Fibroblast of mammary gland (primary cell): Measurements from ENCODE around the gene ADAMTS2.
"Not testable (repeated sequence)": the region's sequence is repeated elsewhere in the genome, so short reads cannot be mapped to it uniquely, and the experiment has no call there.

Experiments
- DNase-seq: peaks from one replicate; pipeline ENCODE4 v3.0.0-alpha.2; 2010; ENCODE audit warnings: low read depth
- H3K4me3 ChIP-seq: 2 replicates; pipeline ENCODE4 v1.5.1; 2011; ENCODE audit warnings: low read depth, mild to moderate bottlenecking, low read length, moderate library complexity; ENCODE audit not compliant: control insufficient read depth
- TF ChIP-seq, protein P1 (sequence below): conservative IDR thresholded peaks from 2 replicates; pipeline ENCODE4 v1.5.1; 2011; ENCODE audit warnings: low read depth, low read length, inconsistent platforms; ENCODE audit not compliant: control insufficient read depth, insufficient read depth

ADAMTS2 gene

DNA sequence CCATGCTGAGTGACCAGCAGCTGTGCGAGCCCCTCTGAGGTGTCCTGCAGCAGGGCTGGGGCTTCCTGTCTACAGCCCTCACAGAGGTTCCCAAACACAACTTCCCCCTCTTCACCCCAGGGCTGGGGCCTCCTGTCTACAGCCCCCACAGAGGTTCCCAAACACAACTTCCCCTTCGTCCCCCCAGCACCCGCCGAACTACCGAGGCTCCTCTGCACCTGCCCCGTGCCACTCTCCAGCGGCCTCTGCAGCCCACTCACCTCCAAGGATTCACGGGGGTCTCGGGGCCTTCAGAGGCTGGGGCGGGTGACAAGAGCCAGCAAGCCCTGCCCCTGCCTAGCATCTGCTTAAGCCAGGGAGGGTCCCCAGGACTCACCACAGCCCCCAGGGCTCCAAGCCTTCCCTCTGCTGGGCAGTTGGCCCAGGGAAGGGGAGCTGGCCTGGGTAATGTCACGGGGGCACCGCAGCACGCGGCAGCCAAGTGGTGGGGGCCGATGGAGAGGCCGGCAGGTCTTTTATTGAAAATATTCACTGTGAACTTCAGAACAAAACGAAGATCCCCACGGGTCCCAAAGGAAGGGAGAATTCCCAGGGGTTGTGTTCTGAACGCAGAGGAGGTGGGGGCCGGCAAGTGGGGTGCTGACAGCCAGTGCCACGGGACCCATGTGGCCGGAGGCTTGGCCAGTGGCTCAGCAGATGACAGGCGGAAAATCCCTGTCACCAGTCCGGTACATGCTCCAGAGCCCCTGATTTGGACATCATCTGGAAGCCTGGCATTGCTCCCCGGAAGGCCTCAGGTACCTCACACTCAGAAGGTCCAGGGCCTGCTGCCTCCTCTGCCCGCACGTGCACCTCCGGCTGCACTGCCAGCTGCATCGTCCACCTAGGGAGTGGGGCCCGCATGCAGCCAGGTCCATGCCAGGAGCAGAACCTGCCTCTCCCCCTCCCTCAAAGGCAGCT, 125.3 kb downstream of the ADAMTS2 start:
- DNase-seq, result no peak
- no peak overlapping the region for H3K4me3 ChIP-seq
- TF ChIP-seq, protein P1, sequence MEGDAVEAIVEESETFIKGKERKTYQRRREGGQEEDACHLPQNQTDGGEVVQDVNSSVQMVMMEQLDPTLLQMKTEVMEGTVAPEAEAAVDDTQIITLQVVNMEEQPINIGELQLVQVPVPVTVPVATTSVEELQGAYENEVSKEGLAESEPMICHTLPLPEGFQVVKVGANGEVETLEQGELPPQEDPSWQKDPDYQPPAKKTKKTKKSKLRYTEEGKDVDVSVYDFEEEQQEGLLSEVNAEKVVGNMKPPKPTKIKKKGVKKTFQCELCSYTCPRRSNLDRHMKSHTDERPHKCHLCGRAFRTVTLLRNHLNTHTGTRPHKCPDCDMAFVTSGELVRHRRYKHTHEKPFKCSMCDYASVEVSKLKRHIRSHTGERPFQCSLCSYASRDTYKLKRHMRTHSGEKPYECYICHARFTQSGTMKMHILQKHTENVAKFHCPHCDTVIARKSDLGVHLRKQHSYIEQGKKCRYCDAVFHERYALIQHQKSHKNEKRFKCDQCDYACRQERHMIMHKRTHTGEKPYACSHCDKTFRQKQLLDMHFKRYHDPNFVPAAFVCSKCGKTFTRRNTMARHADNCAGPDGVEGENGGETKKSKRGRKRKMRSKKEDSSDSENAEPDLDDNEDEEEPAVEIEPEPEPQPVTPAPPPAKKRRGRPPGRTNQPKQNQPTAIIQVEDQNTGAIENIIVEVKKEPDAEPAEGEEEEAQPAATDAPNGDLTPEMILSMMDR, result no peak

DNA sequence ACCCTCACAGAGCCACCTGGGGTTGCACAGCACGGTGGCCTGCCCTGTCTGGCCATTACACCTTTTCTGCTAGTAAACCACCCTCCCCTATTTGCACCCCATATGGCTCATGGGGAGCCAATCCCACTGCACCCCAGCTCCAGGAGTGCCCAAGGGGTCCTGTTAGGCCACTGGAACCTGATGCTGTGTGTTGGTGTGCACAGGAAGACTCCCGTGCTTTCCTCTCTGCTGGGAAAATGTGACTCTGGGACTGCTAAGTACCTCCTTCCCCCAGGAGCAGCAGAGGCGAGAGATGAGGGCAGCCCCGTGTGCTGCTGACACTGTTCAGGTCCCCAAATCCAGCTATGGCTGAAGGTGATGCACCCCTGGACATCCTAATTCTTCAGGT, 126.3 kb downstream of the ADAMTS2 start:
- TF ChIP-seq, protein P1, result no peak
- no peak overlapping the region for H3K4me3 ChIP-seq
- no peak for DNase-seq

DNA sequence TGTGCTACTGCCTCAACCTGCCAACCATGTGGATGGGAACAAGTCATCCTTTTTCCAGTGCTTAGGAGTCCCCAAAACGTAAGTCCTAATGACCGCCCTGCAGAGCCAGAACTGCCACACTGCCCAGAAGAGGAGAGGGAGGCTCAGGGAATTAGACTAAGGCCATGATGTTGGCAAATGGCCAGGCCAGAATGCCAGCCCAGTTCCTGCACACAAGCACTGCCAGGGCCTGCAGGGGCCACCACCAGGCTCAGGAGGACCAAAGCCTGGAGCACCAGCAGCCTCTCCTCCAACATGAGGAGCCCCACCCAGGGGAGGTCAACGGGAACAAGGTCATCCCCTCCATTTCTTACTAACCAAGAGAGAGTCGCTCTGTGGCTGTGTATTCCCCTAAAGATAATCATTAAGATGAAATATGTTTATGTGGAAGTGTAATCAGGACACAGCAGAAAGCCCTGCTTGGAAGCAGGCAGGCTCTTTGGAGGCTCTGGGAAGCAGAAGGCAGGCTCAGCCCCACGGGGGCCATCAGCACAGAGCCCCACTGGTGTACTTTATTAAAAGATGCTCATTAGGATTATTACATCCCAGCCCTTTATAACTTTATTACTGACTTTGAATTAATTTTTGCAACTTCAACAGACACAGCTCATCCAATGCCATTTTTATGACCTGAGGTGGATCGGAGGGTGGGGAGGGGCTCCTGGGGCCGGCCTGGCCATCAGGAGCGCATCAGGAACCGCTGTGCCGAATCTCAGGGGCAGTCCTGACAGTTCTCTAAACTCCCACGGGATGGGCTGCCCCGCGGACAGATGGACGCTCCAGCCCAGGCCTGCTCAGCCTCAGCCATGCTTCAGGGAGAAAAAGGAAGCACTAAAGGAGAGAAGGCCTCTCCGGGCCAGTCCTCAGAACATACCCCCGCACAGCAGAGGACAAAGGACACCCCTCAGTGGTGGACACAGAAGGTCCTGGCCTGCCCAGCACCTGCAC, 127.0 kb downstream of the ADAMTS2 start:
- DNase-seq, result no peak
- TF ChIP-seq, protein P1, result no peak
- no peak overlapping the region for H3K4me3 ChIP-seq

DNA sequence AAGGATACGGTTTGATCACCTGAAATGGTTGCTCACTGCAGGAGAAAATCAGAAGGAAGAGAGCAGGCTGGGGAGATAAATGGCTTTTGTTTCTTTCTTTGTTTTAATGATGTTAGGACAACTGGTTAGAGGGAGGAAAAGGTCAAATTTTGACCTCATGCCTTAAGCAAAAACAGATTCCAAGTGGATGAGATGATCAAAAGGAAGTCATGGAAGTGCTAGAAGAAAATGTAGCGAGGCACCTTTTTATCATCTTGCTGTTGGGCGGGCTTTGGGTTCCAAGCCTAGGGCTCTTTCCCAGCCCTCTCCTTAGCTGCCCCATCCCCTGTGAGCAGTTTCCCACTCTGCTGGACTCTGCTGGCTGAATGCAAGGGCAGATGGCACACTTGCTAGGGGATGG, 127.9 kb downstream of the ADAMTS2 start:
- H3K4me3 ChIP-seq, result no peak overlapping the region
- TF ChIP-seq, protein P1, result no peak

DNA sequence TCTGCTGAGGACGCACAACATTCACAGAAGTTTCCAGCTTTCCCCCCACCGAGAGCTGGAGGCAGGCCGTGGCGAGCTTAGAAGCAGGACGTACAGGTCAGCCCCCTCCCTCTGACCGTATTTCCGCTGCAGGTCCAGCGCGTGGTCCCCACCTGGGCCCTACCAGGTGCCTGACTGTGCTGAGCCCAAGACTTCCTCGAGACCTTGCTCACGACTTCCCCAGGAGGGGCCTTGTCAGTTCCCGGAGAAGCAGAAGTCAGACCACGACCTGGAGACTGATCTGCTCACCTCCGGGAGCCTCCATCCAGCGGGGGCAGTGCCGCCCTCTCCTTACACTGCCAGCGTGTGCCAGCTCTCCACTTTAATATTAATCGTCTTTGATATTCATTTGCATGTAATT, 128.9 kb downstream of the ADAMTS2 start:
- not testable (repeated sequence) for H3K4me3 ChIP-seq, DNase-seq

More for the DNA sequence above, 127.9 kb downstream of the ADAMTS2 start:
- DNase-seq, result peak; percentile 53

DNA sequence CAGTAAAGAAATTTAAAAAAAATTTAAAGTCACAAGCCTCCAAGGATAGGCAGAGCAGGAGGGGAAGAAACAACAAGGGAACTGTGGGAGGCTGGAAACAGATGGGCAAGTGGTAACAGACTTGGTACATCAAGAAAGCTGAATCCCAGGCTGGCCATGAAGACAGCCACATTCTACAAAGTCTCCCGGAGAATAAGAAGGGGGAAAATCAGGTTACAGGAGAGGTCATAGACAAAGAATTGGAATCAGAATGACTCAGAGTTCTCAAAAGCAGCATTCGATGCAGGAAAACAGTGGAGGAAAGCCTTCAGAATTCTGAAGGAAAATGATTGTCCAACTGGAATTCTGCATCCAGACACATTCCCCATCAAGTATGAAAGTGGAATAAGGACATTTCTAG, 129.7 kb downstream of the ADAMTS2 start:
- H3K4me3 ChIP-seq, result no peak overlapping the region
- DNase-seq, result peak; percentile 18
- TF ChIP-seq, protein P1, result no peak
